KG1 (cell line): ENCODE results near the gene DPYD.

ENCODE experiments used
- DNase-seq: peaks from one replicate; lab custom pipeline; 2025; lab: John Stamatoyannopoulos, UW

Gene DPYD

DNA sequence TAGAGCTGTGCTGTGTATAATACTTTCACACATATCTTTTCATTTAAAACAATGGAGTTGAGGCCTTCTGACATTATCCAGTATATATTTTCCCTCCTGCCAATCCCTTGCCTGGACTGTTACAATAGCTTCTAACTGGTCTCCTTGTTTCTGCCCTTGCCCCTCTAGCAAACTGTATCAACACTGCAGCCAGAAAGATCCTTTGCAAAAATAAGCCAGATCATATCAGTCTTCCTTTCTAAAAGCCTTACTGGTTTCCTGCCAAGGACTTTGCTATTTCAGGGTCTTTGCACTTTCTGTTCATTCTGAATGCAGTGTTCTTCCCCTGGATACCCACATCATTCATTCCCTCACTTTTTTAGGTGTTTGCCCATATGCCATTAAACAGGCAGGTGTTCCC, 829.2 kb downstream of the DPYD start:
- DNase-seq, result no peak

DNA sequence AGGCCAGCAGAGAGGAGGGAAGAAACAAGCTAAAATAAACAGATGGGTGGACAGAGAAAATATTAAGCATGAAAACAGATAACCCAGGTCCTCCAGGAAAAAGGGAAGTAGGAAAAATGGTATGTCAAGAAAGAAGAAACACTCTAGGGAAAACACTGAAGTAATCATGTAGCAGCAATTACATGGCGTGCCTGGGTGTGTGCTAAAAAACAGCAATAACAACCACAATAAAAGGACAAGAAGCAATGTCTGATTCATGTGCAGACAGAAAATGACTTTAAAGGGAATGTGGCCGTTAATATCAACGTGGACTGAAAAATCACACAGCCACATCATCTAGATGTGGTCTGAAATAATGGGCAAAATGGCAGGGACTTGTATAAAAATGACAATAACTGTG, 829.6 kb downstream of the DPYD start:
- DNase-seq, result no peak

DNA sequence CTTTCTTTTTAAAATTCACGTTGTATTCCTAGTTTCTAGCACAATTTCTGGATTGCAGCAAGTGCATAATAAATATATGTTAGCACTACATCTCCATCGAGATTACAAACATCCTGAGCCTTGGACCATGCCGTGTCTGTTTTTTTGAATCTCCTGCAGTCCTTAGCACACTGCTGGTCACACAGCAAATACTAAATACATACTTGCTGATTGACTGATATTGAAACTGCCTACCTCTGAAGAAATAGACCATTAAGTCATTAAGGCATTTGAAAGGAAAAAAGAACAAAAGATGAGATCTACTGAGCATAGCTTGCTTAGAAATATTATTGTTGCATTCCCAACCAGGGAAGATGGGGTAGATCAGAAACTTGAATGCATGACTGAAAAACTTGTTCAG, 830.1 kb downstream of the DPYD start:
- DNase-seq, result no peak

- no peak for DNase-seq
Measured at GRCh38 chr1:97089173-97089572, 831.7 kb downstream of the DPYD start.

DNA sequence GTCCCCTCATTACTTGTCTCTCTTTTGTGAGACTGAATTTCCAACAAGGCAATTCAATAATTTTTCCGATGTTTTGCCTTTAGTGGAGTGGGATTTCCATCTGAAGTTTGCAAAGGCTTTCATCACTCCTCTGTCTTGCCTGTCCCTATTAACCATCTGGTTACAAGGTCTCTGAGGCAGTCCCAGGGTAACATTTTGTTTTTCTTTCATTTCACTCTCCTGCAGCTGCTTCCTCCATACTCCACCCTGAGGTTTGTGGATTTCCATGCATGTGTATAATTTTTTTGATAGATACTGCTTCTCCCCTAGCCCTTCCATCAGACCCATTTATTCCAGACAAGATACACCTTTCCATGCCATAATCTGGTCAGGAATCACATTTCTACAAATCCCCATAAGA, 832.4 kb downstream of the DPYD start:
- DNase-seq, result no peak

GRCh38 chr1:97084546-97084945, 836.3 kb downstream of the DPYD start:
- DNase-seq, result no peak

- no peak for DNase-seq
Measured at GRCh38 chr1:97082160-97082848, 838.5 kb downstream of the DPYD start.

- DNase-seq, result no peak
Measured at GRCh38 chr1:97078872-97079271, 842.0 kb downstream of the DPYD start.

GRCh38 chr1:97077221-97077620, 843.6 kb downstream of the DPYD start:
- DNase-seq, result no peak

GRCh38 chr1:97074771-97075170, 846.1 kb downstream of the DPYD start:
- no peak for DNase-seq

- no peak for DNase-seq
Measured at GRCh38 chr1:97073936-97074335, 846.9 kb downstream of the DPYD start.

DNA sequence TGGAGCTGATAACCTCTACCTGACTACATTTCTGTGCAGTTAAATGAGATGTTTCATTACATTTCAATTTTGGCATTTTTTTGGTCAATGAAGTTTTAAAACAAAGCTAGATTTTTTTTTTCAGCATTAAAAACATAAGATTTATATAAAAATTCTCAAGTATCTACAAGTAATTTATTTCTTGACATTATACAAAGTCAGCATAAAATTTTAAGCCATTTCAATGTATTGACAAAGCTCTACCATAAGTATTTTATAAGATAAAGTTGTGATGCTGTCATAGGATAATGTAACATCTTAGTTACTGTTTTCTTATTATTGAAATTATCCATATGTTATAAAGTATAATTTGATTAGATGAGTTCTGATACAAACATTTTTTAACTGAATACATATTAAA, 847.7 kb downstream of the DPYD start:
- no peak for DNase-seq

GRCh38 chr1:97071173-97071572, 849.7 kb downstream of the DPYD start:
- no peak for DNase-seq

GRCh38 chr1:97070376-97070775, 850.5 kb downstream of the DPYD start:
- no peak for DNase-seq

DNA sequence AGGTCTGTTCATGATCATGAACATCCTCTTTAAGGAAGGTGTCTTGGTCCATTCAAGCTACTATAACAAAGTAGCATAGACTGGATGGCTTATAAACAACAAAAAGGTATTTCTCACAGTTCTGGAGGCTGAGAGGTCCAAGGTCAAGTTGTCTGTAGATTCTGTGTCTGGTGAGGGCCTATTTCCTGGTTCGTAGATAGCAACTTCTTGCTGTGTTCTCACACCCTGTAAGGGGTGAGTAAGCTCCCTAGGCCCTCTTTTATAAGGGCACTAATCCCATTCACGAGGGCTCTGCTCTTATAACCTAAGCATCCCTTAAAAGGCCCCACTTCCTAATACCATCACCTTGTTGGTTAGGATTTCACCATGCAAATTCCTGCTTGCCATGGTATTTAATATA, 851.5 kb downstream of the DPYD start:
- no peak for DNase-seq

- DNase-seq, result no peak
Measured at GRCh38 chr1:97066860-97067259, 854.0 kb downstream of the DPYD start.

DNA sequence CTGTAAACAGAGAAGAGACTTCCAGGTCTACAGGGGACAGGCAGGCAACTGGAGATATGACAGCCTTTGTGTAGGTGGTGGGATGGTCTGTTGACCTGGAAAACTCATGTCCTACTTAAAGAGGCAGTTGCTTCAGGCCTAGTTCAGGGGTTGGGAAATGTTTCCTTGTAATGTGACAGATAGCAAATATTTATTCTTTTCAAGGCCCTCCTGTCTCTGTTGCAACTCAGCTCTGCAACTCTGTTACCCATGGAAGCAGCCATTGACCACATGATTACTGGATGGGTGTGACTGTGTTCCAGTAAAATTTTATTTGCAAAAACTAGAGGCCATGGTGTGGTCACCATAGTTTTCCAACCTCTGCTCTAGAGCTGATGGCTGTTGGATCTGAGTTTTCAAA, 857.3 kb downstream of the DPYD start:
- no peak for DNase-seq

DNA sequence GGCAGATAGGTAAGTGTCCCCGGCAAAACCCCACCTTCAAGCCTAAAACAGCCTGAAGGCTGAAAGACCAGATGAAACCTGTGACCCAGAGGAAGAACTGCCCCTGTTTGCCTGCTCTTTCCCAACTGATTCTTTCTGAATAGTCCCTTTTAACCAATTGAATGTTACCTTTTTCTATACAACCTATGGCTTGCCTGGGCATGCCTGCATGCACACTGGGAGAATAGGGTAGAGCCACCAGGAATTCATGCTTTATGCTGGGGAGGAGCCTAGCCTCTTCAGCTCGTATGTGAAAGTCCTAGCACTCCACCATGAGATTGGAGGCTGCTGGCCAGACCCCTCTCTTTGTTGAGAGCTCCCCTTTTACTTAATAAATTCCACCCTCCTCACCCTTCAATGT, 859.2 kb downstream of the DPYD start:
- no peak for DNase-seq

DNA sequence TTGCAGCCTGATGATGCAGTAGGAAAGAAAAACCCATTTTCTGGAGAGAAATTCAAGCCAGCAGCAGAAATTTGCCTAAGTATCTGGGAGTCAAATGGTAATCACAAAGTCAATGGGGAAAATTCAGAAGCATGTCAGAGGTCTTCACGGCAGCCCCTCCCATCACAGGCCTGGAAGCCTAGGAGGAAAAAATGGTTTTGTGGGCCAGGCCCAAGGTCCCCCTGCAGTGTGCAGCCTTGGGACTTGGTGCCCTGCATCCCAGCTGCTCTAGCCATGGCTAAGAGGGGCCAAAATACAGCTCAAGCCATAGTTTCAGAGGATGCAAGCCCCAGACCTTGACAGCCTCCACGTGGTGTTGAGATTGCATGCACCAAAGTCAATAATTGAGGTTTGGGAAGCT, 864.4 kb downstream of the DPYD start:
- no peak for DNase-seq

GRCh38 chr1:97053268-97053667, 867.6 kb downstream of the DPYD start:
- DNase-seq, result no peak

- DNase-seq, result no peak
Measured at GRCh38 chr1:97051823-97052222, 869.0 kb downstream of the DPYD start.

DNA sequence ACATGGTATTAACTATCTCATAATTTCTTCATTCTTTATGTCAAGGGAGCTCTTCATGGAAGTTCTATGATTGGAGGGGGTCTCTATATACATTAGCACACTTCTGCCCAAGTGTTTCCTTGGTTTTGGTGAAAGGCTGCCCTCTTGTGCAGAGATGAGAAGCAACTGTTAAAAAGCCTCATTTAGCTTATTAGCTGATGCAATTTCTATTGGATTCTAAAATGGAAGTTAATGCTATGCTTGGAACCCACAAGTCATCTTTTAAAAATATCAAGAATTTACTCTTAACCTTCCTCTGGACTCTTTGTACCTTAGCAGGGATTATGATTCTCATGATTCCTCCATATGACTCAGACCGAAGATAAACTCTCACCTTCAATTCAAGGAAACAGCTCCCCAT, 870.3 kb downstream of the DPYD start:
- no peak for DNase-seq

DNA sequence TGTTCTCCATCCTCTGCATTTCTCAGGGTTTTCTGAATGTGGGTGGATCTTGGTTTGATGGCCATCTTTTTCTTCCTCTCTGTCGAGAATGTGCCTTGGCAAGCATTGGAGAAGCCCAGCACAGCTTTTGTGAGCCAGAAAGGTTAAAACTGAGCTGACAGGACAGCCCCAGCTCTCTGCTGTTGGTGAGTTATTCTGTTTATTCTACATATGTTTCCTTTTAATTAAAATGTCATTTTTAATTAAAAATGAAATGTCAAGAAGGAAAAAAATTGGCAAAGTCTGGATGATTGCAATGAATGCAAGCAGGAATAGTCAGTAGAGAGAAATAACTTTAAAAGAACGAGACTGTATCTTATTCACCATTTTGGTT, 873.4 kb downstream of the DPYD start:
- DNase-seq, result no peak

DNA sequence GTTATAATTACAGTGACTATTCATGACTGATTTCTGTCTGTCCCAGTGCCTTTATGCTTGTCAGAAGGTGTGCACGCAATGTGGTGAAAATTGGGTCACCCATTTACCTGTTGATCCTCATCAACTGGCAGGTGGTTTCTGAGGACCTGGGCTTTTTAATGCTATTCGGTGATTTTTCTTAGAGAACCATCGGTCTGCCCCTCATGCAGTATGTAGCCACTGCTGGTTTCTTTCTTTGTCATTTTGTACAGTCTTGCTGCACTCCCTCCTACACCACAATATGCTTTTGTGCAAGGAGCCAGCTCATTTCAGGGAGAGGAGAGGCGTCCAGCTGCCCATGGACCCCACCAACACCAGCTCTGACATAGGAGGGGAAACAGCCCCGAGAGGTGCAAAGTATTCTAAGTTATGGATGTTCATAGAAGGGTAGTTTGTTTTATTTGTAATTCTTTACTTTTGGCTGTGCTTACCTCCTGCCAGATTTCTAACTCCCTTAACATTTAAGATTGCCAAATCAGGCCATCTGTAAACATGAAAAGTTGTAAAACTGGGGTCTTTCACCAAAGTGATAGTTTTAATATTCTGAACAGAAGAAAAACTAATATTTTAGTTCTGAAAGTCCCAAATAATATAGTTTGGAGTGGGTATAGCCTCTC, 873.9 kb downstream of the DPYD start:
- no peak for DNase-seq
